ENCODE results near the gene REC8.

DNA sequence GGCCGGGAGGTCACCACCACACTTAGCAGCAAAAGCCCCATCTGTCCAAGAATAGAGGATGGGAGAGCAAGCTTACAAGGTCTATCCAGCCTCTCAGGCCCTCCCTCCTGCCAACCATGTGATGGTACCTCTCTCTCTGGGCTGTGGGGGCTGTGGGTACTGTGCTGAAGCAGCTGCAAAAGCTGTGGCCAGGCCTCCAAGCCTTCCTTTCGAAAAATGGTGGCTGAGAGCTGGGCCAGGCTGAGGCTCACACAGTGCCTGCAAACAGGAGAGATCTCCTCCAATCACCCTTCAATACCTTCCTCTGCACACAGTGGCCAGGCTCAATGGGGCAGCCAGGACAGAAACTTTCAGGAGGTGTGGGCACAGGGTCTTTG lies 15.6 kb downstream of the REC8 start:
- TF ChIP-seq POLR2A (IDR thresholded peaks at IDR 0.05; ENCODE audit: low read length) = no peak
- no peak for TF ChIP-seq GATA1 (IDR thresholded peaks at IDR 0.05; ENCODE audit: low read depth, low read length)

All from erythroblast (primary cell).